Femur (tissue), 1 donor: Measurements from ENCODE around the gene SPANXD.
"Not testable (repeated sequence)": the region's sequence is repeated elsewhere in the genome, so short reads cannot be mapped to it uniquely, and the experiment has no call there.

Experiments
- DNase-seq: peaks from one replicate; pipeline ENCODE4 v3.0.0-alpha.2; 2017

The SPANXD gene

GRCh38 chrX:141698639-141699038 is at the start of gene SPANXD:
Gene SPANXD, minus strand, starts transcription at chrX:141698739. Its CDS starts 334 bp downstream, at chrX:141698405.
- not testable (repeated sequence) for DNase-seq

- no peak for DNase-seq
Observed at GRCh38 chrX:141742666-141743065, 44.1 kb upstream of the SPANXD start.

DNA sequence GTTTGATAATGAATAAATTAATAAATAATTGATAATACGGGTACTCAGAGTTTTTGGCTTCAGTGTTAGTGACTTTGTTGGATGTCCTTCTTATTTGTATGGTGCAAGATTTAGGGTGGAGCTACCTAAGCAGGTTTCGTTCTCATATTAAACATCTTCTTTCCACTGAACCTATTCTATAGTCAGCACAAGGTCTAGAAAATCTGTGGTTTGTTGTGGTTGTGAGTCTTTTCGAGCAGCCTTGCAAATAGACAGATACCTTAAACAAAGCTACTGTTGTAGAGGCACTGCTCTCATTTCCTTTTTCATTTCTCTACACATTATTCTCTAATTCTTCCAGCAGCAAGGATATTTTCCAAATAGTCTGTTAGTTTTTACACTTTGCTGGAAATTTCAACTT is 38.1 kb upstream of the SPANXD start:
- DNase-seq: no peak

DNA sequence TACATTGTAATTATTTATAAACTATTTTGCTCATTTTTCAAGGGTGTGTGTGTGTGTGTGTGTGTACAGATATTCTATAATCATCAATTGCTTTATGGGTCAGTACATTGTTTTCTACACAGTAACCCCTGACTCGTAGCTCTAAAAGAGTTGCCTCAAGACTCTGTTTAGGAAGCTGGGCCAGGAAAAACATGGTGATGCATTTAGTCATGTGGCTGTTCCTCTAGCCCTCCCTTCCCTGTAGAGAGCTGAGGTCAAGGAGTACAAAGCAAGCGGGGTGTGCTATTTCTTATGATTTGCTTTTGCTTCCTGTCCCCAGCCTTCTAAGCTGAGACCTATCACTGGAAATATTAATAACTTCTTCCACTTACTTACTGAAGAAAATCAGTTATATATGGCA is 34.8 kb upstream of the SPANXD start:
- DNase-seq: no peak

DNA sequence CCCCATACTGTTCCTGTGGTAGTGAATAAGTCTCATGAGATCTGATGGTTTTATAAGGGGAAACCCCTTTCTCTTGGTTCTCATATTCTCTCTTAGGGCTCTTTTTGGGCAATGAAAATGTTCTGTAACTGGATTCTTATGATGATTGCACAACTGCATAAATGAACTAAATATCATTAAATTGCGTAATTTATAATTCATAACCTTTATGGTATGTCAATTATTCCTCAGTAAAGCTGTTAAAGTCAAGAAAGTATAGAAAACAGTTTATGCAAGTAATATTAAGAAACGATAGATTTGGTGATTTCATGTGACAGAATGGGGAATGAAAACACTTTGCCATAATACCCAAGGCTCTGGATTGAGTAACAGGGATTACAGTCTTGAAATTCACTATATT is 33.5 kb upstream of the SPANXD start:
- no peak for DNase-seq

DNA sequence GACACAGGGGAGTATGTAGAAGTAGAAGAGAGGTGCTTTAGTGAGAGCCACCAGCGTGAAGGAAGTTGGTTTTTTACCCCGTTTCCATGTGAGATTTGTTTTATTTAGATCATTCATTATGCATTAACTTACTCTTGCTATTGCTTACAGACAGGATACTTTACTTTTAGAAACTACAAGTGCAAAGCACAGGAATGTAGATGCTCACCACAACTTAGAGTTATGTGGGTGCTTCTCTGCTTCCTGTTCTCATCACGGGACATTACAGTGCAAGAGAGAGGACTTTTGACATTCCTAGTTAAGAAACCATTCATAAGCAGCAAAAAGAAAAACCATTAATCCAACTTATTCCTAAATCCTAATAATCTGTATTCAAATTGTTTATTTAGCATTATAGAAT is 25.6 kb upstream of the SPANXD start:
- DNase-seq: no peak

- no peak for DNase-seq
Observed at GRCh38 chrX:141714680-141715079, 16.1 kb upstream of the SPANXD start.

DNA sequence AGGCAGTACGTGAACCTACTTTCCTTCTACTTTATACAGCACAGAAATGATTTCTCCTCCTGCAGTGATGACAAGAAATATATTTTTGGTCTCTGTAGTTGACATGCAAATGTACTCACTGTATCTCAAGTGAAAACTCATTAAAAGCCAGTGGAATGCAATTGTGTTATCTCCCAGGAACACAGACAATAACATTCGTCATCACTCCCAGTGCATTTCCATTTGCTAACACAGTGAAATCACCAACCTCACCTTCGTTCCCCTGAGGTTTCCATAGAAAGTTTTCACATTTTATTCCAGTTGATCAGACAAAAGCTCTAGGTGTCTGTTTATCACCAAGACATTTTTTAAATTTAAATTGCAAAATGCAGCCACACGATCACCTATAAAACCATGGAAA is 2.5 kb upstream of the SPANXD start:
- no peak for DNase-seq

DNA sequence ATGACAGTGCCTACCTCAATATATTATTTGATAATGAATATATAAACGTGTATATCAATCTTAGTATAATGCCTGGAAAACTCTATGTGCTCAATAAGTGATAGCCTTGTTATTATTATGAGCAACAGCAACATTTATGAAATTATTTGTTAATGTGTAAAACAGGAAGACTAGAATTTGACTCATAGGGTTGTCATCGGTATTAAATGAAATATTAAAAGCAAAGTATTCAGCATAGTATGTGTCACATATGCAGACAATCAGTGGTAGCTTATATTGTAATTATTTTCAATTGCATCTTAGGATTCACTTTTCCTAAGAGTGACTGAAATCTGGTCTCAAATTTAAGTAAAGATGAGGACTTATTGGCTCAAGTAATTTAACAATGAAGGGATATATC is 24.6 kb downstream of the SPANXD start:
- no peak for DNase-seq

GRCh38 chrX:141669689-141670088 is 28.9 kb downstream of the SPANXD start:
- no peak for DNase-seq

DNA sequence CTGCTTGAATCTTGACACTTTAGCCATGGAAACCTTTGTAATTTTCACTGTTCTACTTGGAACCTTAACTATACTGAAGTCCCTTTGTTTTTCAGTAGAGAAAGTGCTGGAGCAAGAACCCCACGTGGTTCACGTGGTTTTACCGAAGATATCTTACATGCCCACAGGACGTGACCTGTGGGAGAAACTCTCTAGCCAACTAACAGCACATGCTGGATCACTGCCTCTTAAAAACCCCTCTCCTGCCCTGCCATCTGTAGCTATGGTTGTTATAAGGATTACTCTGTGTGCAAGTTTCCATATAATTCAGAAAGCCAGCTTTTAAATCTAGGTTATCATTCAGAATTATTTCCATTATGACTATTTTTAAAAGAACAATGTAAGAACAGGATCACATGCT is 30.2 kb downstream of the SPANXD start:
- no peak for DNase-seq

- DNase-seq: no peak
Observed at GRCh38 chrX:141662781-141663180, 35.8 kb downstream of the SPANXD start.

- no peak for DNase-seq
Observed at GRCh38 chrX:141652286-141652685, 46.3 kb downstream of the SPANXD start.
